Sciatic nerve (tissue), 2 donors: ENCODE data around the gene AHNAK2. TPM values are rescaled to one million over a fixed set of nuclear protein-coding genes. Genes with fewer than 3 reads are reported as not detected.
A peak's percentile ranks its signal among the peaks of the same experiment; 100 is the strongest.
"Not testable (repeated sequence)": the region's sequence is repeated elsewhere in the genome, so short reads cannot be mapped to it uniquely, and the experiment has no call there.

Experiments
- ATAC-seq: fragments of 200-7000 bp; cut with Tn5 transposase; one replicate; pipeline ENCODE4 v1.9.1; 2020; ENCODE audit warnings: mild to moderate bottlenecking, moderate library complexity
- DNase-seq: peaks from one replicate; pipeline ENCODE4 v3.0.0-alpha.2; 2020; ENCODE audit warnings: low spot score
- intact Hi-C: fragments of 100-400 bp; cut with DNase I; formaldehyde crosslinking; loops from one replicate; pipeline ENCODE4 v1.14.2; 2022
- total RNA-seq: library from RNA; stranded (reverse); fragmentation: NEBNext Ultra II Directional; extraction: Animal tissue kit (Norgen Biotek cat#: 25700); gene quantifications from one replicate; pipeline ENCODE4 v1.2.1, GENCODE V29; 2021
- donor health status: DM: no; HTN: no; CAD: no.
- donor health status: DM: no; HTN: no; CAD: no.

The AHNAK2 gene
- total RNA-seq, 1 donor from 2014 or later: 77.7 TPM

GRCh38 chr14:104965561-104966231 lies 12.5 kb downstream of the AHNAK2 start:
- intact Hi-C loops: no loop called here
- no peak for DNase-seq
- no peak for ATAC-seq

- ATAC-seq: no peak
- intact Hi-C loops: no loop called here
Measured at GRCh38 chr14:104964546-104964945, 13.6 kb downstream of the AHNAK2 start.

GRCh38 chr14:104957146-104958113 lies 20.7 kb downstream of the AHNAK2 start:
- no peak for ATAC-seq
- intact Hi-C loops: no loop called here
- DNase-seq: no peak

More at GRCh38 chr14:104964546-104964945, 13.6 kb downstream of the AHNAK2 start:
- no peak for DNase-seq

GRCh38 chr14:104956290-104956890 lies 21.8 kb downstream of the AHNAK2 start:
- ATAC-seq (no peak), DNase-seq (no peak)
- intact Hi-C loops: no loop called here

- ATAC-seq: no peak
- no peak for DNase-seq
- intact Hi-C loops: no loop called here
Measured at GRCh38 chr14:104955396-104955770, 22.8 kb downstream of the AHNAK2 start.

- intact Hi-C loops: no loop called here
- ATAC-seq (no peak), DNase-seq (no peak)
Measured at GRCh38 chr14:104954746-104955395, 23.3 kb downstream of the AHNAK2 start.

GRCh38 chr14:104953896-104954656 lies 24.1 kb downstream of the AHNAK2 start:
- DNase-seq: no peak
- peak; percentile 38 for ATAC-seq
- intact Hi-C loops: no loop called here

- no peak for DNase-seq
- no peak for ATAC-seq
- intact Hi-C loops: no loop called here
Measured at GRCh38 chr14:104953097-104953496, 25.1 kb downstream of the AHNAK2 start.

GRCh38 chr14:104951863-104952657 lies 26.1 kb downstream of the AHNAK2 start:
- DNase-seq, ATAC-seq, intact Hi-C loops: not testable (repeated sequence)

- ATAC-seq, DNase-seq, intact Hi-C loops: not testable (repeated sequence)
Measured at GRCh38 chr14:104950701-104951100, 27.5 kb downstream of the AHNAK2 start.

GRCh38 chr14:104950021-104950420 lies 28.2 kb downstream of the AHNAK2 start:
- intact Hi-C loops: no loop called here
- no peak for DNase-seq
- ATAC-seq: no peak

- intact Hi-C loops, ATAC-seq, DNase-seq: not testable (repeated sequence)
Measured at GRCh38 chr14:104949406-104949955, 28.7 kb downstream of the AHNAK2 start.

- intact Hi-C loops: no loop called here
- DNase-seq: no peak
- no peak for ATAC-seq
Measured at GRCh38 chr14:104948736-104949031, 29.5 kb downstream of the AHNAK2 start.

- DNase-seq, intact Hi-C loops, ATAC-seq: not testable (repeated sequence)
Measured at GRCh38 chr14:104947881-104948735, 30.1 kb downstream of the AHNAK2 start.

- ATAC-seq, DNase-seq, intact Hi-C loops: not testable (repeated sequence)
Measured at GRCh38 chr14:104947201-104947600, 31.0 kb downstream of the AHNAK2 start.
